Measurements from ENCODE around the gene DSCAM.
"Not testable (repeated sequence)": the region's sequence is repeated elsewhere in the genome, so short reads cannot be mapped to it uniquely, and the experiment has no call there.

The DSCAM gene

GRCh38 chr21:40191616-40192015, 655.3 kb downstream of the DSCAM start:
- H3K27me3 Mint-ChIP-seq (ENCODE audit: low read depth) = no peaks in the 10 kb centered on the region
- no peak overlapping the region for H3K4me3 Mint-ChIP-seq
- peaks cover 43% of the 10 kb centered on the region for H3K9me3 Mint-ChIP-seq
- H3K4me1 Mint-ChIP-seq (ENCODE audit: low read depth) = no peaks in the 10 kb centered on the region
- no peak overlapping the region for H3K27ac Mint-ChIP-seq
- no peaks in the 10 kb centered on the region for H3K36me3 Mint-ChIP-seq (ENCODE audit: low read depth)

DNA sequence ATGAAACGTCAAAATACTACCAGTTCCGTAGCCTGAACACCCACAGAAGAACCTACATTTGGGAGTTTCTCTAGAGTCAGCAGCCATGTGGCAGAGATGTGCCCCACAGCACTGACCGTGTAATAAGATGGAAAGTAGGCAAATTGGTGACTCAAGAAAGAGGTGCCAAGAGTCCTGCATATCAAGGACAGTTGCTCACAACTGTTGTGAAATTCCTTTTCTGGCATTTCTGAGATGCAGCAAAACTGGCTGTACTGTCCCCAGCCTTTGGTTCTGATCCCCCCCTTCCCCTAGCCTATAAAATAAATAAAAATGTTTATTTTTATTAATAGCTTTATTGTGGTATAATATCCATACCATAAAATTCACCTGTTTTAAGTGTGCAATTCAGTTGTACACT, 655.8 kb downstream of the DSCAM start:
- H3K4me3 Mint-ChIP-seq = no peak overlapping the region
- H3K4me1 Mint-ChIP-seq (ENCODE audit: low read depth) = no peaks in the 10 kb centered on the region
- H3K36me3 Mint-ChIP-seq (ENCODE audit: low read depth) = no peaks in the 10 kb centered on the region
- no peaks in the 10 kb centered on the region for H3K27me3 Mint-ChIP-seq (ENCODE audit: low read depth)
- peaks cover 39% of the 10 kb centered on the region for H3K9me3 Mint-ChIP-seq
- H3K27ac Mint-ChIP-seq = no peak overlapping the region

DNA sequence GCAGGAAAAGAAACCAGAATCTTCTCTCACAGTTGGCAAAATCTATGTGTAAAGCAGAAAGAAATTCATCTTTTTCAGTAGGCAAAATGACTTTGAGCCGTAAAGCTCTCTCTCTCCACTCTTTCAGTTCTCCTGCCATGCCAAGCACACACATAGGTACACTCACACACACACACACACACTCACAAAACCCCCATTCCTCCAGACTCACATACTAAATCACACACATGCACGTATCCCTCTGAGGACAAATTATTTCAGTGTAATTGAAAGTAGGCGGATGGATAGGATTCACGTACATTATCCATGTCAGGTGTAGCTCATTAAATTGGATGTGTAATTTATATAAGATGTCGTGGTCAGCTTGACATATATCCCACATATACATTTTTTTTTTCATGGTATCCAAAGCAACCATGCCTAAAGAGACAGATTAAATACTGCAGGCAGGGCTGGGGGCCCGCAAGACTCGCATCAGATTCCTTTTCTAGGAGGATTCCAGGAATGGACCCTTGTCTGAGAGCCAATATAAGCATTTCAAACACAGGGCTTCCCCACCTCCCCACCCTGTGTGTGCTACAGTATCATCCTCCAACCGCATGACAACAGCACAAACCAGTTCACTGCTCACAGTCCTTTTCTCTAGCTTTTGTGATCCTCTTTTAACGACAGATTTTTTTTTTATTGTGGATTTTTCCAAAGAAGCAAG, 658.9 kb downstream of the DSCAM start:
- H3K4me3 Mint-ChIP-seq = no peak overlapping the region
- H3K27ac Mint-ChIP-seq = no peak overlapping the region
- no peaks in the 10 kb centered on the region for H3K4me1 Mint-ChIP-seq (ENCODE audit: low read depth)
- H3K9me3 Mint-ChIP-seq = peaks cover 56% of the 10 kb centered on the region
- no peaks in the 10 kb centered on the region for H3K27me3 Mint-ChIP-seq (ENCODE audit: low read depth)
- H3K36me3 Mint-ChIP-seq (ENCODE audit: low read depth) = no peaks in the 10 kb centered on the region

- Mint-ChIP-seq H3K27me3 (ENCODE audit: low read depth) (no peaks in the 10 kb centered on the region), H3K27ac (no peak overlapping the region), H3K4me3 (no peak overlapping the region), H3K4me1 (ENCODE audit: low read depth) (no peaks in the 10 kb centered on the region), H3K9me3 (peaks cover 51% of the 10 kb centered on the region), H3K36me3 (ENCODE audit: low read depth) (no peaks in the 10 kb centered on the region)
Measured at GRCh38 chr21:40187244-40187643, 659.7 kb downstream of the DSCAM start.

DNA sequence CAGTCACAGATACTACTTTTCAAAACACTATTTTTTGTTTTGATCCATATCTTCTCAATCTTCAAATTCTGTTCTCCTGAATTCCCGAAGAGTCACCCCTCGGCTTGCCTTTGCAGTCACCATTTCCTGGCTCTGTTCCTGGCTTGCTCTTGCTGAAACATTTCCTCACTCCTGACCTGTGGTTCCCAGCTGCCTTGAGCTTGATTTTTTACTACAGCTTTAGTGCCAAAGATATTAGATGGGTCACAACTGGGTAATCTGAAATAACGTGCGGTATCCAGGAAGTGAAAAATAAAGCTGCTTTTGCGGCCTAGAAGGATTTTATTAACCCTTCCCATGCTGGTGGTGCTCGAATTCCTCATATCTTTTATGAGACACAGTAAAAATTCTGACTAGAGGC, 660.9 kb downstream of the DSCAM start:
- Mint-ChIP-seq H3K4me3 (no peak overlapping the region), H3K36me3 (ENCODE audit: low read depth) (peaks cover 2% of the 10 kb centered on the region), H3K27ac (no peak overlapping the region), H3K4me1 (ENCODE audit: low read depth) (no peaks in the 10 kb centered on the region), H3K9me3 (peaks cover 60% of the 10 kb centered on the region), H3K27me3 (ENCODE audit: low read depth) (no peaks in the 10 kb centered on the region)

- H3K4me1 Mint-ChIP-seq (ENCODE audit: low read depth) = no peaks in the 10 kb centered on the region
- no peaks in the 10 kb centered on the region for H3K27me3 Mint-ChIP-seq (ENCODE audit: low read depth)
- peaks cover 2% of the 10 kb centered on the region for H3K36me3 Mint-ChIP-seq (ENCODE audit: low read depth)
- H3K27ac Mint-ChIP-seq = no peak overlapping the region
- peaks cover 65% of the 10 kb centered on the region for H3K9me3 Mint-ChIP-seq
- H3K4me3 Mint-ChIP-seq = no peak overlapping the region
Measured at GRCh38 chr21:40185208-40185607, 661.8 kb downstream of the DSCAM start.

DNA sequence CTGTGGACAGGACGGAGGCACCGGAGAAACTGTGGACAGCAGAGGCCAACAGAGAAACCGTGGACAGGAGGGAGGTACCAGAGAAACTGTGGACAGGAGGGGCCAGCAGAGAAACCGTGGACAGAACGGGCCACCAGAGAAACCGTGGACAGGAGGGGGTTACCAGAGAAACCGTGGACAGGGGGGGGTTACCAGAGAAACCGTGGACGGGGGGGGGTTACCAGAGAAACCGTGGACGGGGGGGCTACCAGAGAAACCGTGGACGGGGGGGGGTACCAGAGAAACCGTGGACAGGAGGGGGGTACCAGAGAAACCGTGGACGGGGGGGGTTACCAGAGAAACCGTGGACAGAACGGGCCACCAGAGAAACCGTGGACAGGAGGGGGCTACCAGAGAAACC, 664.5 kb downstream of the DSCAM start:
- not testable (repeated sequence) for H3K4me3 Mint-ChIP-seq; H3K27ac Mint-ChIP-seq; H3K4me1 Mint-ChIP-seq (ENCODE audit: low read depth); H3K36me3 Mint-ChIP-seq (ENCODE audit: low read depth); H3K27me3 Mint-ChIP-seq (ENCODE audit: low read depth)
- peaks cover 48% of the 10 kb centered on the region for H3K9me3 Mint-ChIP-seq

GRCh38 chr21:40179166-40179565, 667.8 kb downstream of the DSCAM start:
- Mint-ChIP-seq H3K4me3 (no peak overlapping the region), H3K27ac (no peak overlapping the region), H3K4me1 (ENCODE audit: low read depth) (no peaks in the 10 kb centered on the region), H3K36me3 (ENCODE audit: low read depth) (peaks cover 2% of the 10 kb centered on the region), H3K27me3 (ENCODE audit: low read depth) (no peaks in the 10 kb centered on the region), H3K9me3 (peaks cover 35% of the 10 kb centered on the region)

GRCh38 chr21:40178726-40179125, 668.2 kb downstream of the DSCAM start:
- no peak overlapping the region for H3K4me3 Mint-ChIP-seq
- no peaks in the 10 kb centered on the region for H3K4me1 Mint-ChIP-seq (ENCODE audit: low read depth)
- H3K27me3 Mint-ChIP-seq (ENCODE audit: low read depth) = no peaks in the 10 kb centered on the region
- H3K36me3 Mint-ChIP-seq (ENCODE audit: low read depth) = peaks cover 2% of the 10 kb centered on the region
- H3K9me3 Mint-ChIP-seq = peaks cover 32% of the 10 kb centered on the region
- no peak overlapping the region for H3K27ac Mint-ChIP-seq

DNA sequence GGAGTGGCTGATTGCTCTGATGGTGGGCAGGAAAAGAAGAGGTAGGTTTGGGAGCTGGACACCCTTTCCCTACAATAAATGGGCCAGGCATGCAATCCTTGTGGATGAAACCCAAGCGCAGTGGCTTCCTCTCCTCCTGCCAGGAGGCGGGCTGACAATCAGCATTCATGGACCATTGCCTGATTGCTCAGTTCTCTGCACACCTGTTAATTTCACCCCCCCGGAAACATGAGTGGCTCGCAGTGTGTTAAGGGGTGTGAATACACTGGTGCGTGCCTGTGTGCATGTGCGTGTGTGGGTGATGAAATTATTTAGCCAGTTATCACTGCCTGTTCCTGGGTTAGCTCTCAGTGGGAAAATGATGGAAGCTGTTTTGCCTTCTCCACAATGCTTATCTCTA, 669.0 kb downstream of the DSCAM start:
- no peaks in the 10 kb centered on the region for H3K27me3 Mint-ChIP-seq (ENCODE audit: low read depth)
- peaks cover 2% of the 10 kb centered on the region for H3K36me3 Mint-ChIP-seq (ENCODE audit: low read depth)
- H3K9me3 Mint-ChIP-seq = peaks cover 26% of the 10 kb centered on the region
- no peak overlapping the region for H3K27ac Mint-ChIP-seq
- H3K4me1 Mint-ChIP-seq (ENCODE audit: low read depth) = no peaks in the 10 kb centered on the region
- no peak overlapping the region for H3K4me3 Mint-ChIP-seq

DNA sequence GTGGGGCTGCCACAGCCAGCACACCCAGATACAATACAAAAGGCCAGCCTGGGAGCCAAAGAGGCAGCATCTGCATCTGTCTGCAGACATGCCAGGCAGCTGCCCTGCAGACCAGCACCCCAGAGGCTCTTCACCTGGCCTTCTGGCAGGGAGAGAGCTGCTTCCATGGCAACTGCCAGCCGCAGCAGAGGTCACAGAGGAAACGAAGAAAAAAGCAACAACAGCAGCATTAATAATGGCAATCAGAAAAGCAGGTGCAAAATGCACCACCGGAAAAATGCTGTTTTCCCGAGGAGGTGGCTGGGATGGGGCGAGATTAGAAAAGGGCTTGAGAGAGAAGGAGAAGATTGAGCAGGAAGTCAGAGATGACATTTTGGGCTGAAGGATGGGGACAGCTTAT, 670.2 kb downstream of the DSCAM start:
- H3K27ac Mint-ChIP-seq = no peak overlapping the region
- no peaks in the 10 kb centered on the region for H3K4me1 Mint-ChIP-seq (ENCODE audit: low read depth)

GRCh38 chr21:40173816-40174215, 673.1 kb downstream of the DSCAM start:
- Mint-ChIP-seq H3K27ac (no peak overlapping the region), H3K36me3 (ENCODE audit: low read depth) (no peaks in the 10 kb centered on the region), H3K4me1 (ENCODE audit: low read depth) (no peaks in the 10 kb centered on the region), H3K9me3 (peaks cover 12% of the 10 kb centered on the region), H3K27me3 (ENCODE audit: low read depth) (no peaks in the 10 kb centered on the region), H3K4me3 (no peak overlapping the region)

More for the DNA sequence above, 670.2 kb downstream of the DSCAM start:
- Mint-ChIP-seq H3K36me3 (ENCODE audit: low read depth) (peaks cover 2% of the 10 kb centered on the region), H3K4me3 (no peak overlapping the region), H3K9me3 (peaks cover 19% of the 10 kb centered on the region), H3K27me3 (ENCODE audit: low read depth) (no peaks in the 10 kb centered on the region)

DNA sequence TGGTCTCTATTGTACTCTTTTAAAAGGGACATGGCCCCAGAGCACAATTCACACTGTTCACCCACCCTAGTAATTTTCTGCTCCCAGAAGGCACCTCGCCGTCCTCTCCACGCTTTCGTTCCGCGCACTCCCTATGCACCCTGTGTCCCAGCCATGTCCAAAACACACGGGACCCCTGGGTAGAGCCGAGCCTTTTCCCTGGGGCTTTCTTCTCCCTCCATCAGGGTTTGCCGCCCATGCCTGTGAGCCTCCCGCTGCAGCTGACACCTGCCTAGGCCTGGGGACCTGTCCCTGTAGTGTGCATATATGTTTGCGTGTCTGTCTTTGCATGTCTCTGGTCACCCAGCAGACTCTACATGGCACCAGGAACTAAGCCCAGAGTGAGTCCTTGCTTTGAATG, 677.0 kb downstream of the DSCAM start:
- no peaks in the 10 kb centered on the region for H3K27me3 Mint-ChIP-seq (ENCODE audit: low read depth)
- no peak overlapping the region for H3K27ac Mint-ChIP-seq
- no peaks in the 10 kb centered on the region for H3K4me1 Mint-ChIP-seq (ENCODE audit: low read depth)
- no peaks in the 10 kb centered on the region for H3K36me3 Mint-ChIP-seq (ENCODE audit: low read depth)
- H3K9me3 Mint-ChIP-seq = peaks cover 8% of the 10 kb centered on the region
- no peak overlapping the region for H3K4me3 Mint-ChIP-seq

GRCh38 chr21:40166291-40166843, 680.6 kb downstream of the DSCAM start:
- no peaks in the 10 kb centered on the region for H3K36me3 Mint-ChIP-seq (ENCODE audit: low read depth)
- no peaks in the 10 kb centered on the region for H3K27me3 Mint-ChIP-seq (ENCODE audit: low read depth)

GRCh38 chr21:40165773-40166070, 681.2 kb downstream of the DSCAM start:
- H3K4me3 Mint-ChIP-seq = no peak overlapping the region
- H3K36me3 Mint-ChIP-seq (ENCODE audit: low read depth) = no peaks in the 10 kb centered on the region
- H3K4me1 Mint-ChIP-seq (ENCODE audit: low read depth) = no peaks in the 10 kb centered on the region
- H3K9me3 Mint-ChIP-seq = peaks cover 8% of the 10 kb centered on the region
- no peak overlapping the region for H3K27ac Mint-ChIP-seq
- H3K27me3 Mint-ChIP-seq (ENCODE audit: low read depth) = no peaks in the 10 kb centered on the region

More at GRCh38 chr21:40166291-40166843, 680.6 kb downstream of the DSCAM start:
- no peak overlapping the region for H3K27ac Mint-ChIP-seq
- no peaks in the 10 kb centered on the region for H3K4me1 Mint-ChIP-seq (ENCODE audit: low read depth)
- H3K4me3 Mint-ChIP-seq = no peak overlapping the region
- H3K9me3 Mint-ChIP-seq = peaks cover 8% of the 10 kb centered on the region
